DMS114 treated with DMSO at 0.1 percent for 48 hours (cell line): Measurements from ENCODE around the gene SLC17A4.

Experiments
- DNase-seq: peaks from one replicate; lab custom pipeline; 2025; ENCODE audit not compliant: unreplicated experiment; lab: John Stamatoyannopoulos, UW

Gene SLC17A4

GRCh38 chr6:25749837-25750236, 4.7 kb upstream of the SLC17A4 start:
- no peak for DNase-seq

- no peak for DNase-seq
Observed at GRCh38 chr6:25750906-25751305, 3.6 kb upstream of the SLC17A4 start.

GRCh38 chr6:25753079-25753478, 1.5 kb upstream of the SLC17A4 start:
- no peak for DNase-seq

- no peak for DNase-seq
Observed at GRCh38 chr6:25755483-25755882, 941 bp downstream of the SLC17A4 start.

- no peak for DNase-seq
Observed at GRCh38 chr6:25756382-25757363, 2.1 kb downstream of the SLC17A4 start.

- DNase-seq: no peak
Observed at GRCh38 chr6:25757936-25758642, 3.5 kb downstream of the SLC17A4 start.

- DNase-seq: no peak
Observed at GRCh38 chr6:25764611-25765010, 10.1 kb downstream of the SLC17A4 start.

GRCh38 chr6:25768566-25768965, 14.0 kb downstream of the SLC17A4 start:
- DNase-seq: no peak

- DNase-seq: no peak
Observed at GRCh38 chr6:25769983-25770382, 15.4 kb downstream of the SLC17A4 start.

- DNase-seq: no peak
Observed at GRCh38 chr6:25774120-25774715, 19.7 kb downstream of the SLC17A4 start.

GRCh38 chr6:25777031-25777430, 22.5 kb downstream of the SLC17A4 start:
- DNase-seq: no peak

- DNase-seq: no peak
Observed at GRCh38 chr6:25777856-25778649, 23.5 kb downstream of the SLC17A4 start.

GRCh38 chr6:25781134-25781533, 26.6 kb downstream of the SLC17A4 start:
- DNase-seq: no peak

- DNase-seq: no peak
Observed at GRCh38 chr6:25787428-25787827, 32.9 kb downstream of the SLC17A4 start.

GRCh38 chr6:25788305-25788922, 33.9 kb downstream of the SLC17A4 start:
- peak; percentile 13 for DNase-seq

GRCh38 chr6:25789475-25789874, 34.9 kb downstream of the SLC17A4 start:
- DNase-seq: no peak

- DNase-seq: no peak
Observed at GRCh38 chr6:25792016-25792415, 37.5 kb downstream of the SLC17A4 start.

- DNase-seq: no peak
Observed at GRCh38 chr6:25793970-25794369, 39.4 kb downstream of the SLC17A4 start.

GRCh38 chr6:25794784-25795183, 40.2 kb downstream of the SLC17A4 start:
- DNase-seq: no peak

- DNase-seq: no peak
Observed at GRCh38 chr6:25801436-25801835, 46.9 kb downstream of the SLC17A4 start.
